A673 (cell line): ENCODE data around the gene MRPS14. TPM values are rescaled to one million over a fixed set of nuclear protein-coding genes. Genes with fewer than 3 reads are reported as not detected.

Source experiments
- BruUV-seq: library from RNA; stranded (reverse); fragments of 400-500 nt; replicated peaks from 2 replicates; lab custom pipeline; 2021; lab: Mats Ljungman, UMichigan
- CTCF ChIA-PET: fragments of 300-600 bp; sonication (Branson Sonifier 250); formaldehyde crosslinking; loops from one replicate; lab custom pipeline; 2022; ENCODE audit warnings: antibody characterized with exemption; lab: Charles Lee
- POLR2A ChIA-PET: fragments of 300-600 bp; sonication (Branson Sonifier 250); formaldehyde crosslinking; loops from one replicate; lab custom pipeline; 2022; ENCODE audit warnings: antibody characterized with exemption; ENCODE audit not compliant: low non-redundant PET; lab: Charles Lee
- DNase-seq: peaks from one replicate; pipeline ENCODE4 v3.0.0-alpha.2; 2015; ENCODE audit warnings: low spot score
- H3K27ac ChIP-seq: fragments of 200-600 bp; sonication (generic); 2 replicates; pipeline ENCODE4 v1.5.1; 2016; ENCODE audit warnings: mixed run types, low read depth, mild to moderate bottlenecking, mixed read lengths, antibody characterized with exemption, low read length; ENCODE audit not compliant: poor library complexity, severe bottlenecking
- H3K27me3 ChIP-seq: fragments of 200-600 bp; sonication (generic); replicated peaks from 2 replicates; pipeline ENCODE4 v1.6.1; 2017; ENCODE audit warnings: mixed run types, low read depth, mild to moderate bottlenecking, mixed read lengths, antibody characterized with exemption, low read length; ENCODE audit not compliant: insufficient read depth, poor library complexity
- H3K36me3 ChIP-seq: fragments of 200-600 bp; sonication (generic); 2 replicates; pipeline ENCODE4 v1.6.1; 2016; ENCODE audit warnings: mixed run types, mild to moderate bottlenecking, mixed read lengths, antibody characterized with exemption, low read length; ENCODE audit not compliant: insufficient read depth, poor library complexity, severe bottlenecking
- H3K4me1 ChIP-seq: fragments of 200-600 bp; sonication (generic); 2 replicates; pipeline ENCODE4 v1.6.1; 2017; ENCODE audit warnings: mixed run types, mild to moderate bottlenecking, mixed read lengths, antibody characterized with exemption, low read length; ENCODE audit not compliant: insufficient read depth, poor library complexity, severe bottlenecking
- H3K4me3 ChIP-seq: fragments of 200-600 bp; sonication (generic); 2 replicates; pipeline ENCODE4 v1.5.1; 2016; ENCODE audit warnings: low read depth, mixed run types, mild to moderate bottlenecking, mixed read lengths, low read length; ENCODE audit not compliant: poor library complexity, severe bottlenecking
- H3K9me3 ChIP-seq: fragments of 200-600 bp; sonication (generic); 2 replicates; pipeline ENCODE4 v1.6.1; 2016; ENCODE audit warnings: mixed run types, low read depth, mild to moderate bottlenecking, mixed read lengths, antibody characterized with exemption, low read length; ENCODE audit not compliant: poor library complexity, severe bottlenecking
- EZH2 ChIP-seq: fragments of 200-600 bp; sonication (generic); IDR thresholded peaks from 2 replicates; pipeline ENCODE4 v1.6.1; 2017; ENCODE audit warnings: borderline replicate concordance, low read depth, mild to moderate bottlenecking, mixed read lengths, antibody characterized with exemption, low read length; ENCODE audit not compliant: poor library complexity, severe bottlenecking
- intact Hi-C: fragments of 100-400 bp; cut with micrococcal nuclease; formaldehyde crosslinking; loops from one replicate; pipeline ENCODE4 v1.10.0; 2022; ENCODE audit not compliant: unreplicated experiment
- total RNA-seq: library from RNA; stranded (reverse); gene quantifications from 2 replicates; pipeline ENCODE4 v1.2.3, GENCODE V29; 2021
- TF ChIP-seq, protein P1 (sequence below): fragments of 300-800, 200-600 bp; sonication (generic); conservative IDR thresholded peaks from 2 replicates; pipeline ENCODE4 v1.5.1; 2017; ENCODE audit warnings: low read depth, mild to moderate bottlenecking, antibody characterized with exemption, low read length, moderate library complexity, mixed read lengths

Gene MRPS14
- total RNA-seq, 1 experiment from 2014 or later = 40.1 TPM

DNA sequence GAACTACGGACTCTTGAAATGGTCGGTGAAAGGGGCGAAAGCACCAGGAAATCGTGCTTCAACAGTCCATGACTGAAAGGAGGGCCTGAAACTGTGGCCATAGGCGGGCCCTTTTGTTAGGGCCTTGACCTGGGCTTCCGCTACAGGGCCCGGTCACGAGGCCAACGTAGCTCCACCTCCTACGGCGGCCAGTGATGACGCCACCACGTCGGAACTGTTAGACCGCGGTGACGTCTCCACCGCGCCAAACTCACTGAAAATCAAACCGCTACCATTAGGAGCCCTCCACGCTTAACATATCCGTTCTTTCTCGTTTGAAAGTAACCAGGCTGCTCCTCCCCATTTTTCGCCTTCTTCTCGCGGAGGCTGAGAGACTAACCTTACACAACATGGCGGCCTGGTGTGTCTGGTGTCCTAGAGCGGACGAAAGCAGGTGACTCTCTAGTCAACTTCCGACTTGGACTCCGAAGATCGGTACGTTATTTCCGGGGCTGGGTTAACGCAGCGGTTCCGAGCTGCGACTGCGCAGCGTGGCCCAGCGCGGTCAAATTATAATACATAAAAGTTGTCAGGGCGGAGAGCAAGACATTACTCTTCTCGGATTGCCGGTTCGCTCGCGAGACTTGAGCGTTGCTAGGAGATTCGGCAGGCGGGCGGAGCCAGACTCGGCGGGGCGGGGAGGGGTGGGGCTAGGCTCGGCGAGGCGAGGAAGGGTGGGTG lies 23.8 kb downstream of the MRPS14 start:
- H3K4me3 ChIP-seq = peak overlapping the region; percentile 92
- TF ChIP-seq, protein P1, sequence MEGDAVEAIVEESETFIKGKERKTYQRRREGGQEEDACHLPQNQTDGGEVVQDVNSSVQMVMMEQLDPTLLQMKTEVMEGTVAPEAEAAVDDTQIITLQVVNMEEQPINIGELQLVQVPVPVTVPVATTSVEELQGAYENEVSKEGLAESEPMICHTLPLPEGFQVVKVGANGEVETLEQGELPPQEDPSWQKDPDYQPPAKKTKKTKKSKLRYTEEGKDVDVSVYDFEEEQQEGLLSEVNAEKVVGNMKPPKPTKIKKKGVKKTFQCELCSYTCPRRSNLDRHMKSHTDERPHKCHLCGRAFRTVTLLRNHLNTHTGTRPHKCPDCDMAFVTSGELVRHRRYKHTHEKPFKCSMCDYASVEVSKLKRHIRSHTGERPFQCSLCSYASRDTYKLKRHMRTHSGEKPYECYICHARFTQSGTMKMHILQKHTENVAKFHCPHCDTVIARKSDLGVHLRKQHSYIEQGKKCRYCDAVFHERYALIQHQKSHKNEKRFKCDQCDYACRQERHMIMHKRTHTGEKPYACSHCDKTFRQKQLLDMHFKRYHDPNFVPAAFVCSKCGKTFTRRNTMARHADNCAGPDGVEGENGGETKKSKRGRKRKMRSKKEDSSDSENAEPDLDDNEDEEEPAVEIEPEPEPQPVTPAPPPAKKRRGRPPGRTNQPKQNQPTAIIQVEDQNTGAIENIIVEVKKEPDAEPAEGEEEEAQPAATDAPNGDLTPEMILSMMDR = no peak
- TF ChIP-seq EZH2 = no peak
- H3K27ac ChIP-seq = peak overlapping the region; percentile 100
- H3K27me3 ChIP-seq = no peaks in the 10 kb centered on the region
- ChIA-PET POLR2A (interaction anchor here (0.6 to 1.3 kb wide), 3 partner anchors 200 to 1247 kb away, joined by 3 to 4 read pairs (median 3); no protein-coding TSS in a partner anchor), CTCF (interaction anchor here (0.6 to 1.3 kb wide), 4 partner anchors 115 to 1571 kb away, joined by 3 to 4 read pairs (median 3); no protein-coding TSS in a partner anchor)
- BruUV-seq = TSS peak; percentile 73
- no peaks in the 10 kb centered on the region for H3K9me3 ChIP-seq
- peaks cover 10% of the 10 kb centered on the region for H3K4me1 ChIP-seq
- peak; percentile 99 for DNase-seq
- no peaks in the 10 kb centered on the region for H3K36me3 ChIP-seq
- intact Hi-C loops = loop anchor here (2.0 to 5.0 kb wide), 2 partner anchors 117 to 737 kb away; no protein-coding TSS in a partner anchor

DNA sequence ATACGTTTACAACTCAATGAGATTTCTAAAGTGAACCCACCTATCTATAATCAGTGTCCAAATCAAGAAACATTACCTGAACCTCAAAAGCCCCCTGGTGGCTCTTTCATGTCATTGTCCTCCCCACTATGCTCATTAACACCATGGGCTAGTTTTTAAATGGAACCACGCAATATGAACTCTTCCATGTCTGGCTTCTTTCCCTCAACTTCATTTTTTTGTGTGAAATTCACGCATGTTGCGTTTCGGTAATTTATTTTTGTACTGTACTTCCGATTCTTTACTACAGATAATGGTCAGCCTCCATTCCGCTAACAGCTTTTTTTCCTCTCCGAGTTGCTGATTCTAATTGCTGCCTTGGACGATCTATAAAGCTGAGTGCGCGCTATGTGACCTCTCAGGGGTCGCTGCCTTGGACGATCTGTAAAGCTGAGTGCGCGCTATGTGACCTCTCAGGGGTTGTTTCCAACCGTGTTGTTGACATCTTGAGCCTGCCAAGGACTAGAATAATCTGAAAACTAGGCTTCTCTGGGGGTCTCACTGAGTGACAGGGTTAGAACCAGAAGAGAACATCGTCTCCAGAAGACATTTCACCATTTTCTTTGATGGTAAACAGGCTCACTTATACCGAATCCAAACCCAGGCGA lies 24.5 kb downstream of the MRPS14 start:
- no TSS peak for BruUV-seq
- peak; percentile 77 for DNase-seq
- H3K4me1 ChIP-seq = peaks cover 10% of the 10 kb centered on the region
- intact Hi-C loops = loop anchor here (1.0 to 5.0 kb wide), 3 partner anchors 116 to 736 kb away; no protein-coding TSS in a partner anchor
- no peaks in the 10 kb centered on the region for H3K27me3 ChIP-seq
- H3K4me3 ChIP-seq = peak overlapping the region; percentile 92
- no peaks in the 10 kb centered on the region for H3K36me3 ChIP-seq
- ChIA-PET POLR2A (interaction anchor here (0.6 to 1.3 kb wide), 3 partner anchors 199 to 1246 kb away, joined by 3 to 4 read pairs (median 3); no protein-coding TSS in a partner anchor), CTCF (interaction anchor here (0.6 to 1.3 kb wide), 3 partner anchors 115 to 736 kb away, joined by 3 to 4 read pairs (median 3); no protein-coding TSS in a partner anchor)
- no peak for TF ChIP-seq EZH2
- TF ChIP-seq, protein P1 = peak; percentile 77
- peak overlapping the region; percentile 100 for H3K27ac ChIP-seq
- H3K9me3 ChIP-seq = no peaks in the 10 kb centered on the region

DNA sequence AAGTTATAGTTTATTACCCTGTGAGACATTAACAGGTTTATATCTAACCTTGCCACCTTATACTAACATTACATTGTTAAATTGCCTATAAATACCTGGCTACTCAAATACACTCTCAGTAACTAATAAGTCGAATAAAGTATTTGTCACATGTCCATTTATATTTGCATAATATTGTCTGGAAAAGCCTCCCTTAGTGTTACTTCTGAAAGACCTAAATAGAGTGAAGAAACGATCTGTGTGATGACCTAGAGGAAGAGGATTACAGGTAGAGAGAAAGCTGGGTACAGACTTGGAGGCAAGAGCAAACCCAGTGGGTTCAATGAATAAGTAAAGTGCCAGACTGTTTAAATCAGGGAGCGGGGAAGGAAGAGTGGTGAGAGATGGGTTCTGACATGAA lies 26.2 kb downstream of the MRPS14 start:
- Histone ChIP-seq H3K9me3 (no peaks in the 10 kb centered on the region), H3K27me3 (no peaks in the 10 kb centered on the region), H3K27ac (no peak overlapping the region), H3K4me3 (no peak overlapping the region), H3K36me3 (no peaks in the 10 kb centered on the region), H3K4me1 (peaks cover 5% of the 10 kb centered on the region)
- ChIA-PET CTCF (no interaction called here), POLR2A (no interaction called here)
- DNase-seq = no peak
- intact Hi-C loops = loop anchor here (5.0 kb wide), 1 partner anchor 735 kb away; no protein-coding TSS in a partner anchor
- BruUV-seq = no TSS peak
- no peak for TF ChIP-seq EZH2
- TF ChIP-seq, protein P1 = no peak
